ENCODE results near the gene FAM168B. TPM values are rescaled to one million over a fixed set of nuclear protein-coding genes. Genes with fewer than 3 reads are reported as not detected.

FAM168B gene
- polyA plus RNA-seq, 1 of the 3 experiments (the other 2 are of a cell fraction) = 72.7 TPM

- Histone ChIP-seq H3K27ac (ENCODE audit: low read depth in 2 of 2, low read length in 1 of 2) (no peak overlapping the region), H3K79me2 (ENCODE audit: insufficient read depth) (peaks cover 5% of the 10 kb centered on the region; the same call in 1 of the 2 replicates), H3K9ac (no peak overlapping the region), H3K27me3 (ENCODE audit: insufficient read depth) (no peaks in the 10 kb centered on the region), H2AFZ (ENCODE audit: low read depth) (no peak overlapping the region), H3K9me3 (no peaks in the 10 kb centered on the region), H3K4me2 (no peak overlapping the region), H4K20me1 (ENCODE audit: insufficient read depth) (peaks cover 20% of the 10 kb centered on the region), H3K9me2 (no peaks in the 10 kb centered on the region), H3K36me3 (replicated peaks in 1 of 2; ENCODE audit: control insufficient read depth in 1 of 2, insufficient read depth in 2 of 2, low read length in 1 of 2) (peaks cover 10 to 33% of the 10 kb centered on the region in 2 experiments), H3K4me3 (ENCODE audit: low read depth in 2 of 2, low read length in 1 of 2) (no peak overlapping the region), H3K4me1 (ENCODE audit: control insufficient read depth in 1 of 2, insufficient read depth in 2 of 2, low read depth in 1 of 2, low read length in 1 of 2) (peaks cover 0 to 58% of the 10 kb centered on the region in 2 experiments; a peak in 1 of 4 replicates), H3F3A (replicated peaks; ENCODE audit: insufficient read depth) (no peaks in the 10 kb centered on the region)
- POLR2A ChIA-PET = no interaction called here
- no peak for DNase-seq
- CTCF ChIA-PET = no interaction called here
- TF ChIP-seq RCOR1 (IDR thresholded peaks at IDR 0.05; ENCODE audit: low read length) (no peak), CHD2 (IDR thresholded peaks at IDR 0.05; ENCODE audit: low read length, partially characterized antibody) (no peak), TEAD4 (IDR thresholded peaks at IDR 0.05; ENCODE audit: borderline replicate concordance, insufficient read depth) (no peak)
- 96% methylated on average over 8 of the region's 24 CpGs for WGBS (ENCODE audit: low lambda C conversion rate)
Measured at GRCh38 chr2:131044075-131044756, 49.0 kb downstream of the FAM168B start.

DNA sequence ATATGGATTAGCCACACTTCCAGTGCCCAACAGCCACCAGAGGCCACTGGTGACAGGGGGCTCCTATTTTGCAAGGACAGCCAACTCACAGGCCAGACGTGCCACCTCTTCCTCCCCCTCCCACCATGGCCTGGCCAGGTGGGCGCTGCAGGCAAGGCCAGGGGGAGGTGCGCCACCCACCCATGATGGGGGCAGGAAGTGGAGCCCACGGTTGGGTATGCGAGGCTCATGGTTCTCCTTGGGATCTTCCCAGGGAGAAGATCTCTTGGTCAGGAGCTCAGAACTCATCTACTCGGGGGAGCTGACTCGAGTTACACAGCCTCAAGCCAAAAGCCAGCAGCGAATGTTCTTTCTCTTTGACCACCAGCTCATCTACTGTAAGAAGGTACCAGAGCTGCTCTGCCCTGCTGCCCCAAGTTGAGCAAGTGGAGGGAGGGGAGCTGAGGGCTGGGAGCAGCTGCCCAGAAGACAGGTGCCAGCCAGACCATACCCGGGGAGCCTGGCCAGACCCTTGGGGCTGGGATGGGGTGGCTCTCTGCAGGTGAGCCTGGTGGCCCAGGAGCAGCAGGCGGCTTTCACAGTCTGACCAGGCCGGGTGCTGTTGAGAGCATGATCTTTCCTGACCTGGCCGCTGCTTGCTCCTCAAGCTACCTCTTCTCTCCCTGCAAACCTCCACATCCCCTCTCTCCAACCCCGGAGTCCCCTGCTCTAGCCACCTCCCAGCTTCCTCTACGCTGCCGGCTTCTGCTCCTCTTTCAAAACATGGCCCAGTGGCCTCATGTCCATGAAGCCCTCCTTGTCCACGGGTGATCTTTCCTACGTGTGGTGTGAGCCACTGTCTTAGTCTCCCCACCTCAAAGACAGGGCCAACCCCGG, 49.8 kb downstream of the FAM168B start:
- WGBS (ENCODE audit: low lambda C conversion rate) = 87% methylated on average over 10 of the region's 18 CpGs
- H3F3A ChIP-seq (replicated peaks; ENCODE audit: insufficient read depth) = no peaks in the 10 kb centered on the region
- H3K4me2 ChIP-seq = no peak overlapping the region
- ChIA-PET POLR2A (no interaction called here), CTCF (no interaction called here)
- H3K79me2 ChIP-seq (ENCODE audit: insufficient read depth) = no peaks in the 10 kb centered on the region
- no peak overlapping the region for H2AFZ ChIP-seq (ENCODE audit: low read depth)
- H3K27me3 ChIP-seq (ENCODE audit: insufficient read depth) = no peaks in the 10 kb centered on the region
- TF ChIP-seq NRF1 (IDR thresholded peaks at IDR 0.05; ENCODE audit: low read depth, low read length) (no peak), GABPA (IDR thresholded peaks at IDR 0.05; ENCODE audit: low read depth) (no peak), NFIC (IDR thresholded peaks at IDR 0.05; ENCODE audit: borderline replicate concordance) (no peak), SMC3 (IDR thresholded peaks at IDR 0.05; ENCODE audit: low read depth, low read length) (no peak), RCOR1 (IDR thresholded peaks at IDR 0.05; ENCODE audit: low read length) (no peak), RFX5 (IDR thresholded peaks at IDR 0.05; ENCODE audit: low read length) (no peak), USF2 (IDR thresholded peaks at IDR 0.05; ENCODE audit: borderline replicate concordance, low read depth, low read length) (no peak)
- TF ChIP-seq, protein P1, sequence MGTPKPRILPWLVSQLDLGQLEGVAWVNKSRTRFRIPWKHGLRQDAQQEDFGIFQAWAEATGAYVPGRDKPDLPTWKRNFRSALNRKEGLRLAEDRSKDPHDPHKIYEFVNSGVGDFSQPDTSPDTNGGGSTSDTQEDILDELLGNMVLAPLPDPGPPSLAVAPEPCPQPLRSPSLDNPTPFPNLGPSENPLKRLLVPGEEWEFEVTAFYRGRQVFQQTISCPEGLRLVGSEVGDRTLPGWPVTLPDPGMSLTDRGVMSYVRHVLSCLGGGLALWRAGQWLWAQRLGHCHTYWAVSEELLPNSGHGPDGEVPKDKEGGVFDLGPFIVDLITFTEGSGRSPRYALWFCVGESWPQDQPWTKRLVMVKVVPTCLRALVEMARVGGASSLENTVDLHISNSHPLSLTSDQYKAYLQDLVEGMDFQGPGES (IDR thresholded peaks at IDR 0.05; ENCODE audit: low read depth, low read length) = no peak
- TF ChIP-seq, protein P2, sequence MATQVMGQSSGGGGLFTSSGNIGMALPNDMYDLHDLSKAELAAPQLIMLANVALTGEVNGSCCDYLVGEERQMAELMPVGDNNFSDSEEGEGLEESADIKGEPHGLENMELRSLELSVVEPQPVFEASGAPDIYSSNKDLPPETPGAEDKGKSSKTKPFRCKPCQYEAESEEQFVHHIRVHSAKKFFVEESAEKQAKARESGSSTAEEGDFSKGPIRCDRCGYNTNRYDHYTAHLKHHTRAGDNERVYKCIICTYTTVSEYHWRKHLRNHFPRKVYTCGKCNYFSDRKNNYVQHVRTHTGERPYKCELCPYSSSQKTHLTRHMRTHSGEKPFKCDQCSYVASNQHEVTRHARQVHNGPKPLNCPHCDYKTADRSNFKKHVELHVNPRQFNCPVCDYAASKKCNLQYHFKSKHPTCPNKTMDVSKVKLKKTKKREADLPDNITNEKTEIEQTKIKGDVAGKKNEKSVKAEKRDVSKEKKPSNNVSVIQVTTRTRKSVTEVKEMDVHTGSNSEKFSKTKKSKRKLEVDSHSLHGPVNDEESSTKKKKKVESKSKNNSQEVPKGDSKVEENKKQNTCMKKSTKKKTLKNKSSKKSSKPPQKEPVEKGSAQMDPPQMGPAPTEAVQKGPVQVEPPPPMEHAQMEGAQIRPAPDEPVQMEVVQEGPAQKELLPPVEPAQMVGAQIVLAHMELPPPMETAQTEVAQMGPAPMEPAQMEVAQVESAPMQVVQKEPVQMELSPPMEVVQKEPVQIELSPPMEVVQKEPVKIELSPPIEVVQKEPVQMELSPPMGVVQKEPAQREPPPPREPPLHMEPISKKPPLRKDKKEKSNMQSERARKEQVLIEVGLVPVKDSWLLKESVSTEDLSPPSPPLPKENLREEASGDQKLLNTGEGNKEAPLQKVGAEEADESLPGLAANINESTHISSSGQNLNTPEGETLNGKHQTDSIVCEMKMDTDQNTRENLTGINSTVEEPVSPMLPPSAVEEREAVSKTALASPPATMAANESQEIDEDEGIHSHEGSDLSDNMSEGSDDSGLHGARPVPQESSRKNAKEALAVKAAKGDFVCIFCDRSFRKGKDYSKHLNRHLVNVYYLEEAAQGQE (IDR thresholded peaks at IDR 0.05; ENCODE audit: low read depth, low read length) = no peak
- TF ChIP-seq, protein P3, sequence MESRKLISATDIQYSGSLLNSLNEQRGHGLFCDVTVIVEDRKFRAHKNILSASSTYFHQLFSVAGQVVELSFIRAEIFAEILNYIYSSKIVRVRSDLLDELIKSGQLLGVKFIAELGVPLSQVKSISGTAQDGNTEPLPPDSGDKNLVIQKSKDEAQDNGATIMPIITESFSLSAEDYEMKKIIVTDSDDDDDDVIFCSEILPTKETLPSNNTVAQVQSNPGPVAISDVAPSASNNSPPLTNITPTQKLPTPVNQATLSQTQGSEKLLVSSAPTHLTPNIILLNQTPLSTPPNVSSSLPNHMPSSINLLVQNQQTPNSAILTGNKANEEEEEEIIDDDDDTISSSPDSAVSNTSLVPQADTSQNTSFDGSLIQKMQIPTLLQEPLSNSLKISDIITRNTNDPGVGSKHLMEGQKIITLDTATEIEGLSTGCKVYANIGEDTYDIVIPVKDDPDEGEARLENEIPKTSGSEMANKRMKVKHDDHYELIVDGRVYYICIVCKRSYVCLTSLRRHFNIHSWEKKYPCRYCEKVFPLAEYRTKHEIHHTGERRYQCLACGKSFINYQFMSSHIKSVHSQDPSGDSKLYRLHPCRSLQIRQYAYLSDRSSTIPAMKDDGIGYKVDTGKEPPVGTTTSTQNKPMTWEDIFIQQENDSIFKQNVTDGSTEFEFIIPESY (IDR thresholded peaks at IDR 0.05; ENCODE audit: borderline replicate concordance, low read depth) = no peak
- TF ChIP-seq, protein P4, sequence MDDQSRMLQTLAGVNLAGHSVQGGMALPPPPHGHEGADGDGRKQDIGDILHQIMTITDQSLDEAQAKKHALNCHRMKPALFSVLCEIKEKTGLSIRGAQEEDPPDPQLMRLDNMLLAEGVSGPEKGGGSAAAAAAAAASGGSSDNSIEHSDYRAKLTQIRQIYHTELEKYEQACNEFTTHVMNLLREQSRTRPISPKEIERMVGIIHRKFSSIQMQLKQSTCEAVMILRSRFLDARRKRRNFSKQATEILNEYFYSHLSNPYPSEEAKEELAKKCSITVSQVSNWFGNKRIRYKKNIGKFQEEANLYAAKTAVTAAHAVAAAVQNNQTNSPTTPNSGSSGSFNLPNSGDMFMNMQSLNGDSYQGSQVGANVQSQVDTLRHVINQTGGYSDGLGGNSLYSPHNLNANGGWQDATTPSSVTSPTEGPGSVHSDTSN (IDR thresholded peaks at IDR 0.05) = no peak
- no peaks in the 10 kb centered on the region for H3K9me2 ChIP-seq
- H3K9ac ChIP-seq = no peak overlapping the region
- peaks cover 12% of the 10 kb centered on the region for H4K20me1 ChIP-seq (ENCODE audit: insufficient read depth)
- no peaks in the 10 kb centered on the region for H3K9me3 ChIP-seq
- DNase-seq = no peak
- H3K36me3 ChIP-seq (replicated peaks in 1 of 2; ENCODE audit: control insufficient read depth in 1 of 2, insufficient read depth in 2 of 2, low read length in 1 of 2) = peaks cover 6 to 25% of the 10 kb centered on the region in 2 experiments
- no peak overlapping the region; a peak in 1 of 4 replicates for H3K27ac ChIP-seq (ENCODE audit: low read depth in 2 of 2, low read length in 1 of 2)
- H3K4me3 ChIP-seq (ENCODE audit: low read depth in 2 of 2, low read length in 1 of 2) = no peak overlapping the region
- H3K4me1 ChIP-seq (ENCODE audit: control insufficient read depth in 1 of 2, insufficient read depth in 2 of 2, low read depth in 1 of 2, low read length in 1 of 2) = peaks cover 0 to 50% of the 10 kb centered on the region in 2 experiments; a peak in 1 of 4 replicates

All from SK-N-SH (cell line).